Measurements from ENCODE around the gene CTU1. TPM values are rescaled to one million over a fixed set of nuclear protein-coding genes. Genes with fewer than 3 reads are reported as not detected.

Gene CTU1
- 4.4 to 14.5 TPM (median 14.3 TPM) in 5 replicates for total RNA-seq (2022; extraction: Qiagen RNA extraction)

DNA sequence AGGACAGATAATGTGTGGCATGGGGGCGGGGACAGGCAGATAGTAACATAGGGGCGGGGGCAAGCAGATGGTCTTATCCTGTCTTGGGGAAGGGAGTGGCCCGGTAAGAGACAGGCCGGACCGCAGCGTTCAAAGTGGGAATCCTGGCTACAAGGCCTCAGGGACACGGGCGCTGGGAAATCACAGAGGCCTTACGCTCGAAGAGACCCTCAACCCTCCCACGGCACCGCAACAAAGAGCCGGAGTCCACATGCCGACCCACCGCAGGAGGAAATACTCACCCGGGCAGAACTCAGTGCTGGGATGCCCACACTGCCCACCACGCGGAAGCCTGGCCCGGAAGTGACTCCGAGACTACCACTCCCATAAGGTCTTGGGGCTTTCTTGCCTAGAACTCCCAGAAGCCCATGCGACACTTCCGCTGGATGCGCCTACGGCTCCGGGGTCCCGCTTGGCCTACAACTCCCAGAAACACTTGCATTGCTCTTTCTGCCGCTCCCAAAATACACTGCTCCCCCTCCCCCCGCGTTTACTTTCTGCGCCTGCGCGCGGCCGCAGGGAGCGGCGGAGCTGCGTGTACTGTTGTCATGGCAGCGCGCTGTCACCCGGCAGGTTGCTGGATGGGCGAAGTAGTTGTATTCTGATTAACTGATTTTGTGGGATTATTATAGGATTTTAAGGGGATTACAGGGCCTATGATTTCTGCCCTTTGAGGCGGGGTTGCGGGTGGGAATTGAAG is at the start of gene CTU1:
CTU1 (minus strand) TSS at position 344 of the 739 bp plus-strand sequence. CDS start 3,840 bp downstream, outside the sequence.

DNA sequence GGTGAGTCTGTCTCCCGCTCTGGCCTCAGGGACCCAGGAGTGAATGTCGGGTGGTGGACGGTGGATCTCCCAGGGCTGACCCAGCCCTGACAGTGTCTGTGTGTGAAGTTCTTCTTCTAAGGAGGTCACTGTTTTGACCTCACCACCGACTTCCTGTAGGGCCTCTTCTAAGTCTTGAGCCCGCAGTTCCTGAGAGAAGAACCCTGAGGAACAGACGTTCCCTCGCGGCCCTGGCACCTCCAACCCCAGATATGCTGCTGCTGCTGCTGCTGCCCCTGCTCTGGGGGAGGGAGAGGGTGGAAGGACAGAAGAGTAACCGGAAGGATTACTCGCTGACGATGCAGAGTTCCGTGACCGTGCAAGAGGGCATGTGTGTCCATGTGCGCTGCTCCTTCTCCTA is 33.9 kb upstream of the CTU1 start, which contains the start of gene SIGLEC7:
SIGLEC7 (plus strand) TSS at position 183 of the 400 bp plus-strand sequence; CDS start at position 252, 69 bp downstream.

DNA sequence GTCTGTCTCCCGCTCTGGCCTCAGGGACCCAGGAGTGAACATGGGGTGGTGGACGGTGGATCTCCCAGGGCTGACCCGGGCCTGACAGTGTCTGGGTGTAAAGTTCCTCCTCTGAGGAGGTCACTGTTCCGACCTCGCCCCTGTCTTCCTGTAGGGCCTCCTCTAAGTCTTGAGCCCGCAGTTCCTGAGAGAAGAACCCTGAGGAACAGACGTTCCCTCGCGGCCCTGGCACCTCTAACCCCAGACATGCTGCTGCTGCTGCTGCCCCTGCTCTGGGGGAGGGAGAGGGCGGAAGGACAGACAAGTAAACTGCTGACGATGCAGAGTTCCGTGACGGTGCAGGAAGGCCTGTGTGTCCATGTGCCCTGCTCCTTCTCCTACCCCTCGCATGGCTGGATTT is 16.5 kb upstream of the CTU1 start, which contains the start of gene SIGLEC9:
SIGLEC9 (plus strand) TSS at position 178 of the 400 bp plus-strand sequence; CDS start at position 247, 69 bp downstream.

DNA sequence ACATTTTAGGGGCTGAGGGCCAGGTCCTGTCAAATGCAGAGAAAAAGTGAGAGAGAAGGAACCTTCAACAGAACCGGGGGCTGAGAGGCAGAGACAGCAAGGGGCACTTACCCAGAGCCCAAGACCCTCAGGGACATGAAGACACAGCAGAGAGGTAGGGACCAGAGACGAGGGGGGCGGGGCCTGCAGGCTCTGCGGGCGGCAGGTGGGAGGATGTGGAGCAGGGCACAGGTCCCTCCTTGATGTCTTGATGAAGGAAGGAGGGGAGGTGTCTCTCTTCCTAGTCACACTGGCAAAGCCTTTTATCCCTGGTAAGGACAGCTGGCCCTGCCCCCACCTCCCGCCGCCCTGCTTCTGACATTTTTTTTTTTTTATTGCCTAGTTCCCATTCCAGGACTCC is 25.6 kb downstream of the CTU1 start, which contains the start of gene KLK14:
KLK14 (minus strand) TSS at position 277 of the 400 bp plus-strand sequence; CDS start at position 4, 273 bp downstream.

DNA sequence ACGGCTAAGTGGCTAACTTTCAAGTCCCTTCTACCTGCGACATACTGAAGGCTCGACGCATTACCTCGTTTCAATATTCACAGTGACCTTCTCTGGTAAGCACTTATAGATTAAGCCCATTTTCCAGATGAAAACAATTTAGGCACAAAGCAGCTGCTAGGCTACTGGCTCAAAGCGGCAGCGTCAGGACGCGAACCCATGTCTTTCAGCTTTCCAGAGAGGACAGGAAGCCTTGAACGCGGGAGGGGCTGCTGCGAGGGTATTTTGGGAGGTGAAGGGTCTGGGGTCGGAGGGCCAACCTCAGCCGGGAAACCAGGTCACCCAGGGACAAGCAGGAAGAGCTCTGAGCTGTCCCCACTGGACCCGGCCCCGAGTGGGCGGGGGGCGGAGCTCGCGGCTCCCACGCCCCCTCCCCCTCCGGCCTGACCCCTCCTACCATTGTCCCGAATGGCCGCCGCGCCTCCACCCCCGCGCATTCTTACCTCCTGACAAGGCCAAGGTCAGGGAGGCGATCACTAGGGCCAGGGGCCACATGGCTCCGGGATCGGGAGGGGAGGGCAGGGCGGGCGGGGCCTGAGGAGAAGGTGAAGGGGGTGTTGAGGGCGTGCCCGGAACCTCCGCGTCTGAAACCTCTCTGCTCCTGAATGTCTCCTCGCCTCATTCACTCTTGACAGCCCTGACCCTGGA is 43.5 kb downstream of the CTU1 start, which contains the start of gene KLK13:
KLK13 (minus strand) TSS at position 559 of the 687 bp plus-strand sequence; CDS start at position 534, 25 bp downstream.

Other genes starting within 250 kb of the CTU1 start
- gene KLK2, start 235.0 kb downstream of the CTU1 start, total RNA-seq (2022; extraction: Qiagen RNA extraction): 0.40 TPM in 1 of 5 replicates, not detected in the others
- gene KLK4, start 197.0 kb downstream of the CTU1 start, total RNA-seq (2022; extraction: Qiagen RNA extraction): 0.16 to 0.30 TPM in 2 of 5 replicates, not detected in the others
- gene KLK5, start 155.4 kb downstream of the CTU1 start, total RNA-seq (2022; extraction: Qiagen RNA extraction): not detected in 5 replicates
- gene KLK6, start 138.8 kb downstream of the CTU1 start, total RNA-seq (2022; extraction: Qiagen RNA extraction): 0.19 to 0.51 TPM (median 0.36 TPM) in 5 replicates
- not detected in 5 replicates for gene KLK7, start 124.5 kb downstream of the CTU1 start, total RNA-seq (2022; extraction: Qiagen RNA extraction)
- not detected in 5 replicates for gene KLK8, start 106.8 kb downstream of the CTU1 start, total RNA-seq (2022; extraction: Qiagen RNA extraction)
- 0.13 to 0.58 TPM (median 0.29 TPM) in 5 replicates for gene KLK10, start 88.7 kb downstream of the CTU1 start, total RNA-seq (2022; extraction: Qiagen RNA extraction)
- gene KLK11, start 81.8 kb downstream of the CTU1 start, total RNA-seq (2022; extraction: Qiagen RNA extraction): not detected in 5 replicates
- not detected in 5 replicates for gene KLK12, start 73.4 kb downstream of the CTU1 start, total RNA-seq (2022; extraction: Qiagen RNA extraction)
- 0.15 TPM in 1 of 5 replicates, not detected in the others for gene KLK13, start 43.3 kb downstream of the CTU1 start, total RNA-seq (2022; extraction: Qiagen RNA extraction)
- gene KLK14, start 25.5 kb downstream of the CTU1 start, total RNA-seq (2022; extraction: Qiagen RNA extraction): 0.20 to 0.55 TPM (median 0.43 TPM) in 5 replicates
- 0.09 TPM in 1 of 5 replicates, not detected in the others for gene SIGLEC9, start 16.5 kb upstream of the CTU1 start, total RNA-seq (2022; extraction: Qiagen RNA extraction)
- gene SIGLEC7, start 33.9 kb upstream of the CTU1 start, total RNA-seq (2022; extraction: Qiagen RNA extraction): not detected in 5 replicates
- gene CD33, start 116.7 kb upstream of the CTU1 start, total RNA-seq (2022; extraction: Qiagen RNA extraction): 0.15 TPM in 2 of 5 replicates, not detected in the others
- gene SIGLECL1, start 142.7 kb upstream of the CTU1 start, total RNA-seq (2022; extraction: Qiagen RNA extraction): not detected in 5 replicates
- gene IGLON5, start 203.2 kb upstream of the CTU1 start, total RNA-seq (2022; extraction: Qiagen RNA extraction): 0.06 to 0.09 TPM (median 0.08 TPM) in 4 of 5 replicates, not detected in the other
- 9.6 to 14.1 TPM (median 13.8 TPM) in 5 replicates for gene VSIG10L, start 233.7 kb upstream of the CTU1 start, total RNA-seq (2022; extraction: Qiagen RNA extraction)

All from A549 treated with Mapracorat at 1 μM for 4 hours (cell line).